Measurements from ENCODE around the gene AGBL4. TPM values are rescaled to one million over a fixed set of nuclear protein-coding genes. Genes with fewer than 3 reads are reported as not detected.

AGBL4 gene
- total and polyA plus RNA-seq, 2 experiments from 2014 or later: not detected

DNA sequence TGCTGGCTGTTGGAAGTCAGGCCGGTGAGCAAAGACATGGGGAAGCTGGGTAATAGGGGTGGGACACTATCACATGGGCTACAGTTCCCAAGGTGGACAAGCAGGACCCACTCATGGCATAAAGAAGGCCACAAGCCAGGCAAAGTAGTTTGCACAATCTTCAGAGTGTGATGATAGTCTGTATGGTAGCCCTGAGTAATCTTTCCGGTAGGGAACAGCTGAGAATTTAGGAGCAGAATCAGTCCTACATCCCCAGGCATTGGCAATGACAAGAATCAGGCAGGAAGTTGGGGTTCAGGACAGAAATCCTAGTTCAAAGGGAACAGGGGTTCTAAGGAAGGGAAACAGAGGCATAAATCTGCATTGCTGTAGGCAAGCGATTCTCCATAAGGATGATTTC is 1527.8 kb downstream of the AGBL4 start:
- in situ Hi-C loops (cut with MboI): no loop called here
- Histone ChIP-seq H3K4me3 (no peak overlapping the region), H3K9ac (no peak overlapping the region), H3K27me3 (replicated peaks; ENCODE audit: insufficient read depth) (no peaks in the 10 kb centered on the region), H3F3A (ENCODE audit: insufficient read depth) (peaks cover 21% of the 10 kb centered on the region), H3K4me1 (ENCODE audit: insufficient read depth) (peaks cover 21% of the 10 kb centered on the region), H3K36me3 (ENCODE audit: low read depth) (no peaks in the 10 kb centered on the region), H2AFZ (no peak overlapping the region), H3K4me2 (ENCODE audit: unreplicated experiment) (no peak overlapping the region), H3K79me2 (ENCODE audit: insufficient read depth) (no peaks in the 10 kb centered on the region), H3K9me2 (ENCODE audit: insufficient read depth) (no peaks in the 10 kb centered on the region), H4K20me1 (ENCODE audit: insufficient read depth) (no peaks in the 10 kb centered on the region), H3K9me3 (ENCODE audit: low read depth) (no peaks in the 10 kb centered on the region), H3K27ac (no peak overlapping the region)
- DNase-seq: peak; percentile 16
- no peak for TF ChIP-seq EZH2 (IDR thresholded peaks at IDR 0.05; ENCODE audit: insufficient read depth, poor library complexity, severe bottlenecking)
- TF ChIP-seq EZH2phosphoT487 (IDR thresholded peaks at IDR 0.05; ENCODE audit: insufficient read depth, low read depth): no peak
- 87 to 91% methylated on average over 3 of the region's 3 CpGs for WGBS, 2 experiments (ENCODE audit: low coverage in 1 of 2, low lambda C conversion rate in 2 of 2, missing lambda C conversion rate in 2 of 2)

DNA sequence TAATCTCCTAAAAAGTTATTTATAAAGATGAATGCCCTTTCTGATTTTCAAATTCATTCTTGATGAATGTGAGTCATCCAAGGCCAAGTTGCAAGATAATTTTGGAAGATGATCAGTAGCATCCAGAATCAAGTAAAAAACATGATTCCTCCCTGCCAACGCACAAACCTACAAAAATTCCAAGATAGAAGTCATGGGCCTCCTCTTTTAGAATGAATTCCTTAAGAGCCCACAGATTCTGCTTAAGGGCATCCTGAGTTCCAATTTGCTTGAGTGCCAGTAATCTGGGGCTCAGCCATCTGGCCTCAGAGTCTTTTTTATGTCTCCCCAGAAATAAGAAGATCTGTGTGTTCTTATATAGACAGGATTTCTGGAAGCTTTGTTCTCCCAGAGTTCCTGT is 1528.6 kb downstream of the AGBL4 start:
- Histone ChIP-seq H3K9ac (no peak overlapping the region), H4K20me1 (ENCODE audit: insufficient read depth) (no peaks in the 10 kb centered on the region), H3K36me3 (ENCODE audit: low read depth) (no peaks in the 10 kb centered on the region), H3F3A (ENCODE audit: insufficient read depth) (peaks cover 21% of the 10 kb centered on the region), H3K79me2 (ENCODE audit: insufficient read depth) (no peaks in the 10 kb centered on the region), H3K9me3 (ENCODE audit: low read depth) (no peaks in the 10 kb centered on the region), H3K9me2 (ENCODE audit: insufficient read depth) (no peaks in the 10 kb centered on the region), H3K4me2 (ENCODE audit: unreplicated experiment) (peak overlapping the region; percentile 1), H3K27me3 (replicated peaks; ENCODE audit: insufficient read depth) (no peaks in the 10 kb centered on the region), H2AFZ (no peak overlapping the region), H3K4me1 (ENCODE audit: insufficient read depth) (peaks cover 21% of the 10 kb centered on the region), H3K4me3 (no peak overlapping the region), H3K27ac (no peak overlapping the region)
- WGBS, 2 experiments (ENCODE audit: low coverage in 1 of 2, low lambda C conversion rate in 2 of 2, missing lambda C conversion rate in 2 of 2): 0 to 14% methylated on average over 1 of the region's 1 CpG
- peak; percentile 62 for DNase-seq
- TF ChIP-seq EZH2phosphoT487 (IDR thresholded peaks at IDR 0.05; ENCODE audit: insufficient read depth, low read depth) (no peak), EZH2 (IDR thresholded peaks at IDR 0.05; ENCODE audit: insufficient read depth, poor library complexity, severe bottlenecking) (no peak)
- in situ Hi-C loops (cut with MboI): no loop called here

GRCh38 chr1:48493970-48494769 is 1529.6 kb downstream of the AGBL4 start:
- peaks cover 21% of the 10 kb centered on the region for H3F3A ChIP-seq (ENCODE audit: insufficient read depth)
- H4K20me1 ChIP-seq (ENCODE audit: insufficient read depth): no peaks in the 10 kb centered on the region
- H3K27ac ChIP-seq: peak overlapping the region; percentile 60
- no peak for TF ChIP-seq EZH2 (IDR thresholded peaks at IDR 0.05; ENCODE audit: insufficient read depth, poor library complexity, severe bottlenecking)
- TF ChIP-seq EZH2phosphoT487 (IDR thresholded peaks at IDR 0.05; ENCODE audit: insufficient read depth, low read depth): no peak
- H2AFZ ChIP-seq: no peak overlapping the region
- WGBS, 2 experiments (ENCODE audit: low coverage in 1 of 2, low lambda C conversion rate in 2 of 2, missing lambda C conversion rate in 2 of 2): 37% methylated on average over 5 of the region's 5 CpGs
- peak overlapping the region; percentile 47 for H3K4me2 ChIP-seq (ENCODE audit: unreplicated experiment)
- H3K79me2 ChIP-seq (ENCODE audit: insufficient read depth): no peaks in the 10 kb centered on the region
- H3K4me3 ChIP-seq: no peak overlapping the region
- no peaks in the 10 kb centered on the region for H3K27me3 ChIP-seq (replicated peaks; ENCODE audit: insufficient read depth)
- no peaks in the 10 kb centered on the region for H3K9me2 ChIP-seq (ENCODE audit: insufficient read depth)
- H3K9ac ChIP-seq: no peak overlapping the region
- H3K36me3 ChIP-seq (ENCODE audit: low read depth): no peaks in the 10 kb centered on the region
- no peaks in the 10 kb centered on the region for H3K9me3 ChIP-seq (ENCODE audit: low read depth)
- in situ Hi-C loops (cut with MboI): no loop called here
- peaks cover 21% of the 10 kb centered on the region for H3K4me1 ChIP-seq (ENCODE audit: insufficient read depth)
- peak; percentile 93 for DNase-seq

DNA sequence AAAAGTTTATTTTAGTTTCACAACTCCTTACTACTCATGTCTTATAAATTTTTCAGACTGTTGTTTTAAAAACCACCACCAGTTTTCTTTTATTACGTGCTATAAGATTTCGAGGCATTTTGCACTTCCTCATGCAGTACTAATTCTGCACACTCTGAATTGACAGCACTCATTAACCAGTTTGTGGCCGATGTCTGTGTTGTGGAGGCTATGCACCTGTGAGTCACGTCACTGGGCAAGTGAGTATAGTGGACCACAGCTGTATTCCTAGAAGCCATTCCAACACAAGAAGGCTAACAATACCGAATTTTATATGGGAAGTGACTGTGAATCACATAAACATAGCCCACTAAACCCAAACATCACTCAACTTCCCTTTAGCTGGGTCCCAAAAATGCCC is 1530.7 kb downstream of the AGBL4 start:
- Histone ChIP-seq H2AFZ (no peak overlapping the region), H3K9me3 (ENCODE audit: low read depth) (no peaks in the 10 kb centered on the region), H3K4me3 (no peak overlapping the region), H3K79me2 (ENCODE audit: insufficient read depth) (no peaks in the 10 kb centered on the region), H3K4me1 (ENCODE audit: insufficient read depth) (peaks cover 21% of the 10 kb centered on the region), H3K4me2 (ENCODE audit: unreplicated experiment) (no peak overlapping the region), H3K9ac (no peak overlapping the region), H3K27me3 (replicated peaks; ENCODE audit: insufficient read depth) (no peaks in the 10 kb centered on the region), H3K9me2 (ENCODE audit: insufficient read depth) (no peaks in the 10 kb centered on the region), H3F3A (ENCODE audit: insufficient read depth) (peaks cover 21% of the 10 kb centered on the region), H3K27ac (no peak overlapping the region), H3K36me3 (ENCODE audit: low read depth) (no peaks in the 10 kb centered on the region), H4K20me1 (ENCODE audit: insufficient read depth) (no peaks in the 10 kb centered on the region)
- in situ Hi-C loops (cut with MboI): no loop called here
- 56 to 57% methylated on average over 5 of the region's 5 CpGs for WGBS, 2 experiments (ENCODE audit: low coverage in 1 of 2, low lambda C conversion rate in 2 of 2, missing lambda C conversion rate in 2 of 2)
- no peak for DNase-seq
- TF ChIP-seq EZH2 (IDR thresholded peaks at IDR 0.05; ENCODE audit: insufficient read depth, poor library complexity, severe bottlenecking) (no peak), EZH2phosphoT487 (IDR thresholded peaks at IDR 0.05; ENCODE audit: insufficient read depth, low read depth) (no peak)

All from GM23248 (cell line).